ENCODE data around the gene ADK. TPM values are rescaled to one million over a fixed set of nuclear protein-coding genes. Genes with fewer than 3 reads are reported as not detected.
"Not testable (repeated sequence)": the region's sequence is repeated elsewhere in the genome, so short reads cannot be mapped to it uniquely, and the experiment has no call there.

Gene ADK
- total and polyA plus RNA-seq, 10 donors, result 11.1 to 40.5 (median 32.1) TPM

DNA sequence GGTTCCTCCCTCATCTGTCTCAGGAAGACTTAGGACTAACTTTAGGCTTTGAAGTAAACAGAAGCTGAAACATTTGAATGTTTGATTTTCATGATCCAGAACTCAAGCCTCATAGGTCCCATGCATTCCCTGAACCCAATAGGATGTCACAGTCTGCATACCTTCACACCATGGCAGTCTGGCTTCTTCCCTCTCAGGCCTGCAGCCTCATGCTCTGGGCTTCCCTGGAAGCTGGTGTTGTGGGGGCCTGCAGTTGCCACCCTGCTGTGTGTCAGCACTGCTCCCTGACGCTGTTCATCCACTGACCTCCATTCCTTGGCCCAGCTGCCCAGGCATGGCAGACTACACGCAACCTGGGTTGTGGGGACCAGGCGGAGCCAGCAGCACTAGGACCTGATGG is 407.9 kb downstream of the ADK start:
- DNase-seq, result no peak
- H3K4me3 ChIP-seq, result no peak overlapping the region
- peaks cover 0 to 26% (median 0%) of the 10 kb centered on the region in 6 donors for H3K36me3 ChIP-seq
- H3K9me3 ChIP-seq, result no peaks in the 10 kb centered on the region
- intact Hi-C loops (cut with DNase I; ENCODE audit: low total_unique reads), result no loop called here
- H3K27me3 ChIP-seq (replicated peaks in 1 of 7), result no peaks in the 10 kb centered on the region
- TF ChIP-seq POLR2A (IDR thresholded peaks at IDR 0.05) (no peak), POLR2AphosphoS5 (IDR thresholded peaks at IDR 0.05) (no peak)
- TF ChIP-seq, protein P1, sequence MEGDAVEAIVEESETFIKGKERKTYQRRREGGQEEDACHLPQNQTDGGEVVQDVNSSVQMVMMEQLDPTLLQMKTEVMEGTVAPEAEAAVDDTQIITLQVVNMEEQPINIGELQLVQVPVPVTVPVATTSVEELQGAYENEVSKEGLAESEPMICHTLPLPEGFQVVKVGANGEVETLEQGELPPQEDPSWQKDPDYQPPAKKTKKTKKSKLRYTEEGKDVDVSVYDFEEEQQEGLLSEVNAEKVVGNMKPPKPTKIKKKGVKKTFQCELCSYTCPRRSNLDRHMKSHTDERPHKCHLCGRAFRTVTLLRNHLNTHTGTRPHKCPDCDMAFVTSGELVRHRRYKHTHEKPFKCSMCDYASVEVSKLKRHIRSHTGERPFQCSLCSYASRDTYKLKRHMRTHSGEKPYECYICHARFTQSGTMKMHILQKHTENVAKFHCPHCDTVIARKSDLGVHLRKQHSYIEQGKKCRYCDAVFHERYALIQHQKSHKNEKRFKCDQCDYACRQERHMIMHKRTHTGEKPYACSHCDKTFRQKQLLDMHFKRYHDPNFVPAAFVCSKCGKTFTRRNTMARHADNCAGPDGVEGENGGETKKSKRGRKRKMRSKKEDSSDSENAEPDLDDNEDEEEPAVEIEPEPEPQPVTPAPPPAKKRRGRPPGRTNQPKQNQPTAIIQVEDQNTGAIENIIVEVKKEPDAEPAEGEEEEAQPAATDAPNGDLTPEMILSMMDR (IDR thresholded peaks at IDR 0.05 in 8 of 11, conservative IDR thresholded peaks at IDR 0.05 in 3 of 11), result no peak
- no peaks in the 10 kb centered on the region for H3K4me1 ChIP-seq
- WGBS, 5 donors, result 97 to 98% (median 97%) methylated on average over 3 of the region's 3 CpGs
- no peak overlapping the region for H3K27ac ChIP-seq

DNA sequence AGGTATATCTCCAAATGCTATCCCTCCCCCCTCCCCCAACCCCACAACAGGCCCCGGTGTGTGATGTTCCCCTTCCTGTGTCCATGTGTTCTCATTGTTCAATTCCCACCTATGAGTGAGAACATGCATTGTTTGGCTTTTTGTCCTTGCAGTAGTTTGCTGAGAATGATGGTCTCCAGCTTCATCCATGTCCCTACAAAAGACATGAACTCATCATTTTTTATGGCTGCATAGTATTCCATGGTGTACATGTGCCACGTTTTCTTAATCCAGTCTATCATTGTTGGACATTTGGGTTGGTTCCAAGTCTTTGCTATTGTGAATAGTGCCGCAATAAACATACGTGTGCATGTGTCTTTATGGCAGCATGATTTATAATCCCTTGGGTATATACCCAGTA is 417.9 kb downstream of the ADK start:
- H3K27ac ChIP-seq; H3K27me3 ChIP-seq (replicated peaks in 1 of 7); intact Hi-C loops (cut with DNase I; ENCODE audit: low total_unique reads); H3K36me3 ChIP-seq; H3K4me3 ChIP-seq; DNase-seq; H3K4me1 ChIP-seq: not testable (repeated sequence)
- H3K9me3 ChIP-seq, result peaks cover 0 to 13% (median 4%) of the 10 kb centered on the region in 8 donors
- 88 to 100% (median 92%) methylated on average over 2 to 4 of the region's 4 CpGs for WGBS, 5 donors

DNA sequence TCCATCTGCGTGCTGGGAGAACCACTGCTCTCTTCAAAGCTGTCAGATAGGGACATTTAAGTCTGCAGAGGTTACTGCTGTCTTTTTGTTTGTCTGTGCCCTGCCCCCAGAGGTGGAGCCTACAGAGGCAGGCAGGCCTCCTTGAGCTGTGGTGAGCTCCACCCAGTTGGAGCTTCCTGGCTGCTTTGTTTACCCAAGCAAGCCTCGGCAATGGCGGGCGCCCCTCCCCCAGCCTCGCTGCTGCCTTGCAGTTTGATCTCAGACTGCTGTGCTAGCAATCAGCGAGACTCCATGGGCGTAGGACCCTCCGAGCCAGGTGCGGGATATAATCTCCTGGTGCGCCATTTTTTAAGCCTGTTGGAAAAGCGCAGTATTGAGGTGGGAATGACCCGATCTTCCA is 422.5 kb downstream of the ADK start:
- H3K4me1 ChIP-seq; H3K4me3 ChIP-seq; H3K27ac ChIP-seq; H3K27me3 ChIP-seq (replicated peaks in 1 of 7); DNase-seq; intact Hi-C loops (cut with DNase I; ENCODE audit: low total_unique reads): not testable (repeated sequence)
- H3K36me3 ChIP-seq, result peaks cover 0 to 12% (median 0%) of the 10 kb centered on the region in 6 donors
- WGBS, 5 donors, result 94 to 98% (median 97%) methylated on average over 11 to 12 of the region's 12 CpGs
- H3K9me3 ChIP-seq, result peaks cover 0 to 13% (median 4%) of the 10 kb centered on the region in 8 donors

DNA sequence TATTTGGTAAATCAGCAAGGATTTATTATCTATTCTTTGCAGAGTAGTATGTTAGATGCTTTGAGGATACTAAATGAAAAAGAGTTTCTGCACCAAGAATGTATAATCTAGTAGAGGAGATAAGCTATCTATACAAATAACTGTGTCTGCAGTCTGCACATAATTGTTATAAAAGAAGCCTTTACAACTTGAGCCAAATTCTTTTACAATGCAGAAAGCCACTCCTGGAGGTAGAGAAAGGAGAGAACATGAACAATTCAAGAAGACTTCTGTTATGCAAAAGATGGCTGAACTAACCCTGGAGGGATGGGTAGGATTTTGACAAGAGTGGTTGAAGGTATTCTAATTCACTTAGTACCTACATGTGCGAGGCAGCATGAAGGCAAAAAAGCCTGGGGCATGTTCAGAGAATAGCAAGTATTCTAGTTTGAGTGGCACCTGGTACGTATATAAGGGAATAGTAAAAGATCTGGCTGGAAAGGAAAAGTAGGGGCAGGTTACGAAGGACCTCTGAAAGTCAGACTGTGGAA is 424.2 kb downstream of the ADK start:
- TF ChIP-seq, protein P1 (IDR thresholded peaks at IDR 0.05 in 8 of 11, conservative IDR thresholded peaks at IDR 0.05 in 3 of 11), result no peak
- TF ChIP-seq POLR2AphosphoS5 (IDR thresholded peaks at IDR 0.05), result no peak
- no peak for TF ChIP-seq POLR2A (IDR thresholded peaks at IDR 0.05)
- H3K4me3 ChIP-seq, result no peak overlapping the region
- H3K27me3 ChIP-seq (replicated peaks in 1 of 7), result no peaks in the 10 kb centered on the region
- H3K4me1 ChIP-seq, result no peaks in the 10 kb centered on the region
- peaks cover 0 to 12% (median 0%) of the 10 kb centered on the region in 6 donors for H3K36me3 ChIP-seq
- WGBS, 5 donors, result 95 to 99% (median 99%) methylated on average over 3 of the region's 3 CpGs
- peaks cover 0 to 11% (median 0%) of the 10 kb centered on the region in 8 donors for H3K9me3 ChIP-seq
- intact Hi-C loops (cut with DNase I; ENCODE audit: low total_unique reads), result no loop called here
- no peak overlapping the region for H3K27ac ChIP-seq
- DNase-seq, result no peak

DNA sequence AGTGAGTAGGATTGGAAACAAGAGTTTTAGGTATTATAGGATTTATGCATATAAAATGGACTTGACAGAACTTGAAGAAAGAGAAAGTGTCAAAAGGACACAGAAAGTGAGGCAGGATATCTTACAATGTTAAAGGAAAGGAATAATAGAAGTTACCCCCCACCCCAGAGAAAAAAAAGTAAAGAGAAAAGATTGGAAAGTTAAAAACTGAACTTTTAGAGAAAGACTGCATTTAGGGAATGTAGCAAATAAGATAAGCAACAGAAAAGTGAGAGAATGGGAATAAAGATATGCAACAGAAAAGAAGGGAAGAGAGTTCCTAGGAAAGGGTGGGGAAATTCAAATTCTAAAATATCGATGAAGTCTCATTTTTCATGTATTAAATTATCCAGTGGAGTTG is 424.9 kb downstream of the ADK start:
- H3K4me3 ChIP-seq, result no peak overlapping the region
- no peak for TF ChIP-seq POLR2AphosphoS5 (IDR thresholded peaks at IDR 0.05)
- no peak for TF ChIP-seq POLR2A (IDR thresholded peaks at IDR 0.05)
- TF ChIP-seq, protein P1 (IDR thresholded peaks at IDR 0.05 in 8 of 11, conservative IDR thresholded peaks at IDR 0.05 in 3 of 11), result no peak
- H3K9me3 ChIP-seq, result peaks cover 0 to 17% (median under 1%) of the 10 kb centered on the region in 8 donors
- DNase-seq, result no peak
- H3K27me3 ChIP-seq (replicated peaks in 1 of 7), result no peaks in the 10 kb centered on the region
- H3K36me3 ChIP-seq, result peaks cover 0 to 12% (median 0%) of the 10 kb centered on the region in 6 donors
- no peaks in the 10 kb centered on the region for H3K4me1 ChIP-seq
- no peak overlapping the region for H3K27ac ChIP-seq
- intact Hi-C loops (cut with DNase I; ENCODE audit: low total_unique reads), result no loop called here
- 94 to 100% (median 96%) methylated on average over 1 of the region's 1 CpG for WGBS, 5 donors
